Endothelial cell of umbilical vein (primary cell): ENCODE measurements around the gene KIF1B.

ENCODE experiments used
- EZH2 ChIP-seq: IDR thresholded peaks from 2 replicates; pipeline ENCODE4 v1.6.1; 2012; ENCODE audit warnings: borderline replicate concordance, low read depth, mild to moderate bottlenecking, moderate library complexity, low read length, inconsistent platforms; ENCODE audit not compliant: severe bottlenecking
- FOS ChIP-seq: IDR thresholded peaks from 2 replicates; pipeline ENCODE4 v1.6.1; 2011; ENCODE audit warnings: mild to moderate bottlenecking, low read length, moderate library complexity, borderline replicate concordance; ENCODE audit not compliant: insufficient read depth
- GATA2 ChIP-seq: IDR thresholded peaks from 2 replicates; pipeline ENCODE4 v1.7.0; 2011; ENCODE audit warnings: low read depth, mild to moderate bottlenecking, moderate library complexity, mixed read lengths, low read length; ENCODE audit not compliant: insufficient read length, insufficient read depth
- MAX ChIP-seq: IDR thresholded peaks from 2 replicates; pipeline ENCODE4 v1.6.1; 2011; ENCODE audit not compliant: insufficient read depth, insufficient read length
- MYC ChIP-seq: IDR thresholded peaks from one replicate; pipeline ENCODE4 v1.6.1; 2011; ENCODE audit warnings: mild to moderate bottlenecking, low read depth, low read length
- POLR2A ChIP-seq: IDR thresholded peaks from 2 replicates; pipeline ENCODE4 v1.6.1; 2012; ENCODE audit warnings: low read depth, mild to moderate bottlenecking, control low read depth, low read length
- POLR2AphosphoS5 ChIP-seq: IDR thresholded peaks from 2 replicates; pipeline ENCODE4 v1.6.1; 2012; ENCODE audit warnings: low read depth, mild to moderate bottlenecking, control low read depth, low read length, moderate library complexity; ENCODE audit not compliant: insufficient read depth
- TF ChIP-seq, protein P1 (sequence below), 2 donors: IDR thresholded peaks; 1 replicate in 1 of 2; 2 replicates in 1 of 2; pipeline ENCODE4 v1.5.1; 2011; ENCODE audit warnings: low read length in 2 of 2, mild to moderate bottlenecking in 2 of 2, moderate library complexity in 2 of 2, control low read depth in 1 of 2, inconsistent platforms in 1 of 2, low read depth in 1 of 2; ENCODE audit not compliant: insufficient read depth in 1 of 2; ENCODE audit errors: extremely low read depth in 1 of 2

DNA sequence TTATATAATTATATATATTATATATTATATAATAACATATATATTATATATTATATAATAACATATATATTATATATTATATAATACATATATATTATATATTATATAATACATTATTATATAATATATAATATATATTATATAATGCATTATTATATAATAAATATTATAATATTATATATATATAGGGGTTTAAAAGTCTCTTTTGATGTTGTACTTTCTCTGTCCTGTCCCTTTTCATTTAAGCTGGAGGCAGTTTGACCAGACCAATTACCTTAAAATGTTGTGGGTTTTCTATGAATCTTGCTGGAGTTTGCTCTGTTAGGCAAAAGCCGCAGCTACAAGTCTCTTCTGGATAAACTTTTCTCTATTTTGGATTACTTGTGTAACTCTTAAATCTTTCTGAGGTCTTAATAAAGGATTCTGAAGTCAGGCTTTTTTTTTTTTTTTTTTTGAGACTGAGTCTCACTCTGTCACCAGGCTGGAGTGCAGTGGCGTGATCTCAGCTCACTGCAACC is 22.2 kb upstream of the KIF1B start:
- TF ChIP-seq, protein P1, sequence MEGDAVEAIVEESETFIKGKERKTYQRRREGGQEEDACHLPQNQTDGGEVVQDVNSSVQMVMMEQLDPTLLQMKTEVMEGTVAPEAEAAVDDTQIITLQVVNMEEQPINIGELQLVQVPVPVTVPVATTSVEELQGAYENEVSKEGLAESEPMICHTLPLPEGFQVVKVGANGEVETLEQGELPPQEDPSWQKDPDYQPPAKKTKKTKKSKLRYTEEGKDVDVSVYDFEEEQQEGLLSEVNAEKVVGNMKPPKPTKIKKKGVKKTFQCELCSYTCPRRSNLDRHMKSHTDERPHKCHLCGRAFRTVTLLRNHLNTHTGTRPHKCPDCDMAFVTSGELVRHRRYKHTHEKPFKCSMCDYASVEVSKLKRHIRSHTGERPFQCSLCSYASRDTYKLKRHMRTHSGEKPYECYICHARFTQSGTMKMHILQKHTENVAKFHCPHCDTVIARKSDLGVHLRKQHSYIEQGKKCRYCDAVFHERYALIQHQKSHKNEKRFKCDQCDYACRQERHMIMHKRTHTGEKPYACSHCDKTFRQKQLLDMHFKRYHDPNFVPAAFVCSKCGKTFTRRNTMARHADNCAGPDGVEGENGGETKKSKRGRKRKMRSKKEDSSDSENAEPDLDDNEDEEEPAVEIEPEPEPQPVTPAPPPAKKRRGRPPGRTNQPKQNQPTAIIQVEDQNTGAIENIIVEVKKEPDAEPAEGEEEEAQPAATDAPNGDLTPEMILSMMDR (IDR thresholded peaks at IDR 0.05; ENCODE audit: extremely low read depth in 1 of 2, insufficient read depth in 1 of 2, low read depth in 1 of 2, low read length in 2 of 2), result no peak
- no peak for TF ChIP-seq FOS
- TF ChIP-seq EZH2, result no peak
- TF ChIP-seq POLR2AphosphoS5, result no peak
- TF ChIP-seq MAX, result no peak
- no peak for TF ChIP-seq POLR2A
- no peak for TF ChIP-seq GATA2
- no peak for TF ChIP-seq MYC
